ENCODE data around the gene PTPRK. TPM values are rescaled to one million over a fixed set of nuclear protein-coding genes. Genes with fewer than 3 reads are reported as not detected.

The PTPRK gene
- total and polyA plus RNA-seq, 2 of the 13 experiments (the other 11 are each of a cell fraction or from before 2014, with no cell fraction given): 43.6 to 98.3 TPM

GRCh38 chr6:128062882-128063603, 457.4 kb downstream of the PTPRK start (continued):
- no peak for TF ChIP-seq ZBTB10 (CRISPR knock-in tag; IDR thresholded peaks at IDR 0.05; ENCODE audit: borderline replicate concordance)
- peak; percentile 94 for TF ChIP-seq BCL6 (CRISPR knock-in tag; IDR thresholded peaks at IDR 0.05)
- peak; percentile 60; the same call in 1 of the 2 replicates for TF ChIP-seq FOXP1 (IDR thresholded peaks at IDR 0.05)
- TF ChIP-seq FOXP1 (CRISPR knock-in tag; IDR thresholded peaks at IDR 0.05): peak; percentile 71; the same call in 1 of the 2 replicates
- TF ChIP-seq KAT7 (CRISPR knock-in tag; IDR thresholded peaks at IDR 0.05; ENCODE audit: borderline replicate concordance): no peak
- TF ChIP-seq FOXO1 (CRISPR knock-in tag; IDR thresholded peaks at IDR 0.05): peak; percentile 64; the same call in 1 of the 2 replicates
- TF ChIP-seq ZNF253 (CRISPR knock-in tag; IDR thresholded peaks at IDR 0.05; ENCODE audit: borderline replicate concordance): no peak
- TF ChIP-seq ZNF615 (CRISPR knock-in tag; IDR thresholded peaks at IDR 0.05; ENCODE audit: borderline replicate concordance): no peak
- no peak for TF ChIP-seq ZNF44 (CRISPR knock-in tag; IDR thresholded peaks at IDR 0.05)
- TF ChIP-seq SMARCE1 (IDR thresholded peaks at IDR 0.05; ENCODE audit: borderline replicate concordance): peak; percentile 100
- TF ChIP-seq SIN3A (IDR thresholded peaks at IDR 0.05; ENCODE audit: borderline replicate concordance, low read depth, low read length): no peak
- TF ChIP-seq ZNF180 (CRISPR knock-in tag; IDR thresholded peaks at IDR 0.05; ENCODE audit: borderline replicate concordance, low read depth): no peak
- no peak for TF ChIP-seq TEAD2 (CRISPR knock-in tag; IDR thresholded peaks at IDR 0.05)
- no peak for TF ChIP-seq ZNF501 (CRISPR knock-in tag; IDR thresholded peaks at IDR 0.05)
- no peak for TF ChIP-seq CREB3 (CRISPR knock-in tag; IDR thresholded peaks at IDR 0.05)
- no peak for TF ChIP-seq ZNF10 (CRISPR knock-in tag; IDR thresholded peaks at IDR 0.05; ENCODE audit: borderline replicate concordance, low read depth)
- TF ChIP-seq ZSCAN29 (CRISPR knock-in tag; conservative IDR thresholded peaks at IDR 0.05): peak; percentile 81; the same call in 1 of the 2 replicates
- TF ChIP-seq ZBTB37 (CRISPR knock-in tag; IDR thresholded peaks at IDR 0.05): no peak
- no peak for TF ChIP-seq SETDB1 (CRISPR knock-in tag; IDR thresholded peaks at IDR 0.05; ENCODE audit: borderline replicate concordance)
- no peak for TF ChIP-seq ZNF30 (CRISPR knock-in tag; IDR thresholded peaks at IDR 0.05)
- no peak for TF ChIP-seq GABPA (IDR thresholded peaks at IDR 0.05; ENCODE audit: low read depth, low read length)
- TF ChIP-seq GABPA (CRISPR knock-in tag; IDR thresholded peaks at IDR 0.05; ENCODE audit: low read depth): no peak; the same call in 1 of the 2 replicates
- peak; percentile 98 for TF ChIP-seq TBX3 (IDR thresholded peaks at IDR 0.05; ENCODE audit: borderline replicate concordance)
- no peak for TF ChIP-seq CAMTA2 (CRISPR knock-in tag; IDR thresholded peaks at IDR 0.05; ENCODE audit: borderline replicate concordance)
- no peak for TF ChIP-seq THYN1 (CRISPR knock-in tag; IDR thresholded peaks at IDR 0.05; ENCODE audit: borderline replicate concordance, low read depth)

All from HepG2 (cell line).